ENCODE results near the gene CDH16.
"Not testable (repeated sequence)": the region's sequence is repeated elsewhere in the genome, so short reads cannot be mapped to it uniquely, and the experiment has no call there.

Gene CDH16

GRCh38 chr16:66872559-66872942 lies 46.1 kb downstream of the CDH16 start:
- DNase-seq (ENCODE audit: low read depth in 2 of 2) = no peak

- DNase-seq (ENCODE audit: low read depth in 2 of 2) = no peak
Measured at GRCh38 chr16:66871840-66872239, 46.8 kb downstream of the CDH16 start.

- DNase-seq (ENCODE audit: low read depth in 2 of 2) = not testable (repeated sequence)
Measured at GRCh38 chr16:66871363-66871762, 47.3 kb downstream of the CDH16 start.

- no peak for DNase-seq (ENCODE audit: low read depth in 2 of 2)
Measured at GRCh38 chr16:66869424-66869823, 49.3 kb downstream of the CDH16 start.

- DNase-seq (ENCODE audit: low read depth in 2 of 2) = no peak
Measured at GRCh38 chr16:66863707-66864106, 55.0 kb downstream of the CDH16 start.

GRCh38 chr16:66862023-66862520 lies 56.6 kb downstream of the CDH16 start:
- no peak for DNase-seq (ENCODE audit: low read depth in 2 of 2)

GRCh38 chr16:66859397-66860068 lies 59.2 kb downstream of the CDH16 start:
- DNase-seq (ENCODE audit: low read depth in 2 of 2) = no peak

- DNase-seq (ENCODE audit: low read depth in 2 of 2) = no peak
Measured at GRCh38 chr16:66858740-66859396, 59.8 kb downstream of the CDH16 start.

All from stimulated activated CD4-positive, alpha-beta T cell treated with anti-CD3 and anti-CD28 coated beads, Interleukin-12 subunit alpha, Interleukin-12 subunit beta, amount 100 ng/mL, for 24 hours (primary cell).